GM19328 (cell line): ENCODE data around the gene MYRFL.
A peak's percentile ranks its signal among the peaks of the same experiment; 100 is the strongest.
"Not testable (repeated sequence)": the region's sequence is repeated elsewhere in the genome, so short reads cannot be mapped to it uniquely, and the experiment has no call there.

Experiments
- ATAC-seq: cut with Tn5 transposase; IDR thresholded peaks from one replicate; pipeline ENCODE4 v1.9.1; 2021; ENCODE audit warnings: mild to moderate bottlenecking, moderate library complexity; ENCODE audit not compliant: unreplicated experiment

Gene MYRFL

DNA sequence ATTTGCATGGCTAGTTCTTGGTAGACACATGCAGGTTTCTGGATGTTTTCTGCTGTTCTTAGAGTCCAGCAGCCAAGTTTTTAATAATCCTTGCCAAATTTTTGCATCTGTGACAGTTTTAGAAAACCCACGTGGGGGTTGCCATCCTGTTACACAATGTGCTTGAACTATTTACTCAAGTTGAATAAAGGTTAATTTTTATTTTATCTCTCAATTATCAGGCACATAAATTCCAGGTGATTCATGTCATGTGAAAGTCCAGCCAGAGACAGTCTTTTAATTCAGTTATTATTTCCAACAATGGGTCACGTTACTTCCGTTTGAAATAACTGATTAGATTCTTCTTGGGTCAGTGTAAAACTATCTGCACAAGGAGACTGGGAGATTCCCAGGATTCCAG lies 15.7 kb downstream of the MYRFL start:
- no peak for ATAC-seq

DNA sequence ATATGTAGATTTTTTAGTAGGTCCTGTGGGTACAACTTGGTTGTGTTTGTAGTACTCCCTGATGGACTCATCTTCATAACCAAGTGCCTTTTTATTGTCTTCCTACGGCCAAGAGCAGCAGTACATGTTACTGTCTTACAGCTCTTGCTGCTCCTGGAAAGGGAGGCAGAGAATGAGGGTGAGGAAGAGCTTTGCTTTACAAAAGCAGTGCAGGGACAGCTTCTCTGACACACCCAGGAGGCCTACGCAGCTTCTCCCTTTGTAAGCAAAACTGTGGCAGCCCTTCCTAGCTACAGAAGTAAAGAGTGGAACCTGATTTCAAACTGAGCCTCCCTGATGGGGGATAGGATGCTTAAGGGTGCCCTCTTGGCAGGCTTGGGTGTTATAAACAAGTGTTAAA lies 18.6 kb downstream of the MYRFL start:
- ATAC-seq: no peak

DNA sequence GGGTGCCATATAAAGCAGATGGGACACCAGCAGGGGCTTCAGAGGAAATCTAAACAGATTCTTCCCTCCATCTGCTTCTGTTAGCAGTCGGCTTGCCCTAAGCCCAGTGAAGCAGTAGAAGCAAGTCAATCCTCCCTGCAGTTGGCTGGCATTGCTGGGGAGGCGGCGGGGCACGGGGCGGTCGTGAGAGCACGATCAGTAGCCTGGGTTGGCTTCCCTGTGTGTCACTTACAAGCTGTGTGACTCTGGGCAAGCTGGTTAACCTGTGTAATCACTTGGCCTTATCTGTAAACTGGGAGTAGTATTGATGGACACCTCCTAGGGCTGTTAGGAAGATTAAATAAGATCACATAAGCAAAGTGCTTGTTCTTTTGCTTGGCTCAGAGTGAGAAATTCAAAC lies 19.4 kb downstream of the MYRFL start:
- ATAC-seq: no peak

DNA sequence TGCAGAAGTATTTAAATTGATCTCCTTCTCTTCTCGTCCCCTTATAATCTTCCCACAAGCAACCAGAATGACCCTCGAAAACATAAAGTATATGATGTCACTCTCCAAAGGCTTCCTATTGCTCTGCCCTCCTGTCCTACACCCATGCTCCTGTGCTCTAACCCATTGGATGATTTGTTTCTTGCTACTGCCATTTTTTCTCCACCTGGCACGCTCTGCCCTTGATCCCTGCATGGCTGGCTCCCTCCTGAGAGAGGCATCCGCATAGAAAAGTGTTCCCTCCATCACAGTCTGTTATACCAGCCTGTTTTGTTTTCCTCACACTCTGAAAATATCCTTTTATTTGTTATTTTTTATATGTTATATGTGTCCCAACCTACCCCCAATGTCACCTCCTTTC lies 19.8 kb downstream of the MYRFL start:
- ATAC-seq: no peak

DNA sequence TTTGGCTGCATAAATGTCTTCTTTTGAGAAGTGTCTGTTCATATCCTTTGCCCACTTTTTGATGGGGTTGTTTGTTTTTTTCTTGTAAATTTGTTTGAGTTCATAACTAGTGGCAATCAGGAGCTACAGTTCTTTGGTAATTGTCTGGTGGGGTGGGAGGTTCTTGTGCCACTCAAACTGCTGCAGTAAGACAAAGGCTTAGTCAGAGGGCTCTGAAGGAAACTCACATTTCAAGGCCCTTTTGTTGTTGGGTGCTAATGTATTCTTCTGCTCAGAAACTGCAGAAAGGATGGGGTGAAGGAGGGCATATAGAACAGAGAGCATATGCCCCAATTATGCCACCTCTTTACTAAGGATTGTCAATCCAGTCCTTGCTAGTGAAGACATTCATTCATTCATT lies 21.9 kb downstream of the MYRFL start:
- ATAC-seq: no peak

DNA sequence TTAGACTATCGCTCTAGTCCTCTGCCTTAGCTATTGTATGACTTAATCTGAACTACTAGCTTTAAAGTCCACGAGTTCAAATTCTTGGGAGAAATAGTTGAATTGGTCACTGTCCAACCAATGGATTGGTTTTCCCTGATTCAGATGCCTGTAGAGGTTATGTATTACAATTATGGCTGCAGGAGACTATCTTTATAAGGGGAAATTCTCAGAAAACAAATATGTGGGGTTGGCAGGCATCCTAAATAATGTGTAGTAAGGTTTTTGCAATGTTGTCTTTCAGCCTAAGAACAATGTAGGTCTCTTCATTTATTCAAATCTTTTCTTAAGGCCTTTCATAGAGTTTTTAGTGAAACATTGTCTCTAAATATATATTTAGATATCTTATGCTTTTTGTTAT lies 26.9 kb downstream of the MYRFL start:
- no peak for ATAC-seq

DNA sequence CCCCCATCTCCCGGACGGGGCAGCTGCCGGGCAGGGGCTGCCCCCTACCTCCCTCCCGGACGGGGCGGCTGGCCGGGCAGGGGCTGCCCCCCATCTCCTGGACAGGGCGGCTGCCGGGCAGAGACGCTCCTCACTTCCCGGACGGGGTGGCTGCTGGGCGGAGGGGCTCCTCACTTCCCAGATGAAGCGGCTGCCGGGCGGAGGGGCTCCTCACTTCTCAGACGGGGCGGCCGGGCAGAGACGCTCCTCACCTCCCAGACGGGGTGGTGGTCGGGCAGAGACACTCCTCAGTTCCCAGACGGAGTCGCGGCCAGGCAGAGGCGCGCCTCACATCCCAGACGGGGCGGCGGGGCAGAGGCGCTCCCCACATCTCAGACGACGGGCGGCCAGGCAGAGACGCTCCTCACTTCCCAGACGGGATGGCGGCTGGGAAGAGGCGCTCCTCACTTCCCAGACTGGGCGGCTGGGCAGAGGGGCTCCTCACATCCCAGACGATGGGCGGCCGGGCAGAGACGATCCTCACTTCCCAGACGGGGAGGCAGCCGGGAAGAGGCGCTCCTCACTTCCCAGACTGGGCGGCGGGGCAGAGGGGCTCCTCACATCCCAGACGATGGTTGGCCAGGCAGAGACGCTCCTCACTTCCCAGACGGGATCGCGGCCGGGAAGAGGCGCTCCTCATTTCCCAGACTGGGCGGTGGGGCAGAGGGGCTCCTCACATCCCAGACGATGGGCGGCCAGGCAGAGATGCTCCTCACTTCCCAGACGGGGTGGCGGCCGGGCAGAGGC lies 28.3 kb downstream of the MYRFL start:
- not testable (repeated sequence) for ATAC-seq

DNA sequence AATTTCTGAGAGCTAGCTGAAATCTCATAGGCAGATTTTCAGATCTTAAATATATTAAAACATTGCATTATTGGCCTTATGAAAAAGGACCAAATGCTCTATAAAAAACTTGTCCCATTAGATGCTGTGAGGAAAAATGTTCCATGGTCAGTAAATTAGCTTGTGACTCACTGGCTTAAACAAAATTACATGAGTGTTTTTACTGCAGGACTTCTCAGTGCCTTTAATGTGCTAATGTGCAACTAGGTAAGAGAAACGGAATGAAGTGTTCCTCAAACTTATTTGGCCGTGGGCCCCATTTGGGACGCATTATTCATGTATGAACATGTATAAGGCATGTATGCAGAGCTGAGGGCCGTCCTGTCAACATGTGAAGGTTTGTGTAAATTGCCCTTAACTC lies 41.7 kb downstream of the MYRFL start:
- ATAC-seq: no peak

DNA sequence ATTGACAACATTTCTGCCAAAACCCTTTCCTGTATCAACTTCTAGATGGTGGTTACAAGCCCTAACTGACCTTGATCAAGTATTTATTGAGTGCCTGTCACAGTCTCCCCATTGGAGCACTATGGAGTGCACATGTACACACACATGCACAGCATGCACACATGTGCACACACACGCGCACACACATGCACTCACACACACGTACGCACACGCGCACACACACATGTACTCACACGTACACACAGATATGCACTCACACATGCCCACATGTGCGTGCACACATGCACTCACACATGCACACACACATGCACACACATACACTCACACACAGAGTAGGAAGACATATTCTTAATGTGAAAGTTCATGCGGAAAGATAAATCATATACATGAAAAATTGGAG lies 43.7 kb downstream of the MYRFL start:
- ATAC-seq: no peak

DNA sequence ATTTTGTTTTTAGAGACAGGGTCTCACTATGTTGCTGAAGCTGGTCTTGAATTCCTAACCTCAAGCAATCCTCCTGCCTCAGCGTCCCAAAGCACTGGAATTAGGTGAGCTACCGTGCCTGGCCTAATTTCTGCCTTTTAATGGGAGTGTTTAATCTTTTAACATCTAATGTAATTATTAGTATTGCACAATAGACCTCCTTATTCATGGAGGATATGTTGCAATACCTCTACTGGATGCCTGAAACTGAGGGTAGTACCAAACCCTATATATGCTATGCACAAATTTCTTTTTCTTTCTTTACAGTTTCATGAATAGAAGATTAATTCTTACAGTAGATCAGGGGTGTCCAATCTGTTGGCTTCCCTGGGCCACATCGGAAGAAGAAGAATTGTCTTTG lies 47.8 kb downstream of the MYRFL start:
- ATAC-seq: no peak

DNA sequence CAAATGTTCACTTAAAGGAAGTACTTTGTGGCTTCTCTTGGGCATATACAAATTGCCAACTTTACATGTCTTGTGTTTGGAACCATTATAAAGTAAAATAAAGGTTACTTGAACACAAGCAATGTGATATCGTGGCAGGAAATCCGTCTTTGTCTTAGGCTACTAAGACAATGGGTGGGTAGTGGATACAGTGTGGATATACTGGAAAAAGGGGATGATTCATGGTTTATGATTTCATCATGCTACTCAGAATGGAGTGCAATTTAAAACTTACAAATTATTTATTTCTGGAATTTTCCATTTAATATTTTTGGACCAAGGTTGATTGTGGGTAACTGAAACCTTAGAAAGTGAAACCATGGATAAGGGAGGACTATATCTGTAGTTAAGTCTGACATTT lies 48.4 kb downstream of the MYRFL start:
- no peak for ATAC-seq

DNA sequence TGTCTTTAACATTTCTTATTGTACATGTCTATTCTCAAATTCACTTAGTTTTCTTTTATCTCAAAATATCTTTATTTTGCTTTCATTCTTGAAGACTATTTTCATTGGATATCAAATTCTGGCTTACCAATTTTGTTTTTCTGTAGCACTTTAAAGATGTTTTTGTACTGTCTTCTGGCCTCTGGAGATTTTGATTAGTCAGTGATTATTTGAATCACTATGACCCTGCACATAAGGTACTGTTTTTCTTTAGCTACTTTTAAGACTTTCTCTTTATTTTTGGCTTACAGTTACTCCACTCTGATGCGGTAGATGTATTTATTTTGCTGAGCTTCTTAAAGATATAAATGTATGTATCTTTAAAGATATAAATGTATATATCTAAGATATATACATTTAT lies 49.6 kb downstream of the MYRFL start:
- ATAC-seq: no peak

DNA sequence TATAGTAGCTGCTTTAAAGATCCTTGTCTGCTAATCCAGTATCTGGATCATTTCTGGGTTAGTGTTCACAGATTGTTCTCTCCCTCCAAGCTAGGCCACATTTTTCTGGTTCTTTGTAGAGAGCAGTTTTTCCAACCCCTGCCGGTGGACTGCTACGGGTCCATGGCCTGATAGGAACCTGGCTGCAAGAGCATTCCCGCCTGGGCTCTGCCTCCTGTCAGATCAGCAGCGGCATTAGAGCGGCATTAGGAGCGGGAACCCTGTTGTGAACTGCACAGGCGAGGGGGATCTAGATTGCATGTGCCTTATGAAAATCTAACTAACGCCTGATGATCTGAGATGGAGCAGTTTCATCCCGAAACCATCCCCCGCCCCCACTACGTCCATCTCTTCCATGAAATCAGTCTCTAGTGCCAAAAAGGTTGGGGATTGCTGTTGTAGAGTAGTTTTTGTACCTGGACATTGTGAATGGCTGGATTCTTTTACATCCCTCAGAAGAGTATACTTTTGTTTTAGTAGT lies 50.4 kb downstream of the MYRFL start:
- no peak for ATAC-seq

DNA sequence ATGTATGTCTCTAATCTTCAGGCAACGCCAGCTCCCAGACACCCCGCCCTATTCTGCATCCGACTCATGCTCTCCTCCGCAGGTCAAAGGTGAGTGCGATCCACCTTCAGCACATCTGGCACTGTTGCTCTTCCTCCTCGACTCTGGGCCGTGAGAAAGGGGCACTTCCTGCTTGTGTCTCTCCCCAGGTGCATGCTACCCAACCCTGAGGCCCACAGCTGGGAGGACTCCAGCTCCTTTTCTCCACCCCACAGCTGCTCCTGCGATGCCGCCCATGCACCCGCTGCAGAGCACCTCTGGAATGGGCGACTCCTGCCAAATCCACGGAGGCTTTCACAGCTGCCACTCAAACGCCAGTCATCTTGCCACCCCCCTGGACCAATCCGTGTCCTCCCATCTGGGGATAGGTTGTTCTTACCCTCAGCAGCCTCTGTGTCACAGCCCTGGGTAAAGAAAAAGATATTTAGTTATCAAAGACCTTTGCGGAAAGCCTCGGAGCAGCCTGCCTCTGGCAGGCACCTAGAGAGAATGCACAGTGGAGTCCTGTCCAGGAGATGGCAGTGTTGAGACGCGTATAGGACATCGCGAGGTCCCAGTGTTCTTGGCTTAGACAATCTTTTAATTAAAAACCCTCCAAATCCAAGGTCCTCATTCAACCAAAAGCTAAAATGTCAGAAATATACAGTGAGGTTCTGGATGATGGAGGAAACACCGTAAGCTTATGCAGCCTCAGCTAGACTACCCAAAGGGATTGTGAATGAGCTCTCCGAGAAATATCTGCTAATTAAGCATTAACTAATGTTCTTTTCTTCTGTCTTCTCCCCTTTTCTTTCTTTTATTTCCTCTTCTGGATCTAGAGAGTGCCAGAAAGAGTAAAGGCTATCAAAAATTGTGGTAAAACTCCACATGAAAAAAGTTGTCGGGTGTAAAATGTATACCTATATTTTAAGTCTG lies 54.3 kb downstream of the MYRFL start:
- ATAC-seq: peak; percentile 94

DNA sequence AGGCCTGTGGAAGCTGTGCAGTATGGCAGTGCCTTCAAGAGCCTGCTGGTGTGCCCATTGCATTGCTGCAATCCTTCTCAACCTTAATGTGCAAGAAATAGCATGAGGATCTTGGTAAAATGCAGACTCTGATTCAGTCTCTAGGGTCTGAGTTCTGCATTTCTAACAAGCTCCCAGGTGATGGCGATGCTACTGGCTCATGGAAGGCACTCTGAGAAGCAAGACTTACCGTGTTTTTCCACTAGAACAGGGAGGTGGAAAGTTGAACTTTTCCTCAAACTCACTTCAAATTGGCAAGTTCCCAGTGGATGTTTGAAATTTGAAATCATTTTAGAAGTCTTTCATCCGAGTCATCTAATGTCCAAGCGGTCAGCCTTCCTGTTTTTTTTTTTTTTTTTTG lies 55.5 kb downstream of the MYRFL start:
- ATAC-seq: no peak

DNA sequence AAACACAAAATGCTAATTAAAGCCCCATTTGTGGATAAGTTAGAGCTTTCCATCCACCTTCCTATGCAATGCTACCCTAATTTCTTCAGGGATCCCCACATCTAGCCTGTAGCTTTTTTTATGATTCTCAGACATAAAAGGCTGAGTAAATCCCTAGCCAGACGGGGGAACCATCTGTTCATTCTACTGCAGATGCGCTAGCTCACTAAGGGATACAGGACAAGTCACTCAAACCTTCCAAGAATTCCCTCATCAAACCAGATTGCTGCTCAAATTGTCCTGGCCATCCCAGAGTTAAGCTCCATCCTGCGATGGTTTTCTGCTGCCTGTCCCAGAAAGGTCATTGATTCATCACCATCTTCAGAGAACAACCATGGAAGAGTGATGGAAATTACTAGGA lies 56.7 kb downstream of the MYRFL start:
- ATAC-seq: no peak

DNA sequence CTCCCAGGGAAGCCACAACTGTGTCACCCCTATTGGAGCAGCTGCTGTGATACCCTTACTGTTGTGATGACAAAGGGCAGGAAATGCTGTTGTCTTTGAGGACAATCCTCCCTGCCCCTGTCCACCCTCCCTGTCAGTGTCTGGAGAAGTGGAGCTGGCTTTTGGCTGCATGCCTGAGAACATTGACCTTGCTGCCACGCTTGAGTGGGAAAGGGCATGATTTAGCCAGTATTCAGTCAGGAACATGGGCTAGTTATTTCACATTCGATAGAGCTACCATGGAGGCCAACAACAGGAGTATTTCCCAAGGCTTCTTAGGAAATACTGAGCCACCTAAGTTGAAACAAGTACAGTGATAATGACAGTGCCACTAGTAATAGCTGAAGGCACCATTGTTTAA lies 59.4 kb downstream of the MYRFL start:
- no peak for ATAC-seq

DNA sequence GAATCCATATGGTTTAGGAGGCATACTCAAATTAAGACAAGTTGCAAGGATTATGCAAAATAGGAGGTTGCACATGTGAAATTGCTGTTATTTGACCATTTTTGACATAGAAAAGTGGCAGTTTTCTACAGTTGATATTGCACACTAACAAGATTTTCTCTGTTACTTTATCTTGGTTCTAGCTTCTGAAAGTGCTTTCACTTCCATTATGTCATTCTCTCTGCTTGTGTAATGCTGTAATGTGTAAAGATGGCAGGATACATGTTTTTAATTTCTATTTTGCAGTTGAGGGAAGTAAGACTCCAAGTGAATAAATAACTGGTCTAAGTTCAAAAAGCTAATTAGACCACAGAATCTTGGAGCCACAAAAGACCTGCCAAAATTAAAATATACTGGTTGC lies 60.6 kb downstream of the MYRFL start:
- no peak for ATAC-seq

DNA sequence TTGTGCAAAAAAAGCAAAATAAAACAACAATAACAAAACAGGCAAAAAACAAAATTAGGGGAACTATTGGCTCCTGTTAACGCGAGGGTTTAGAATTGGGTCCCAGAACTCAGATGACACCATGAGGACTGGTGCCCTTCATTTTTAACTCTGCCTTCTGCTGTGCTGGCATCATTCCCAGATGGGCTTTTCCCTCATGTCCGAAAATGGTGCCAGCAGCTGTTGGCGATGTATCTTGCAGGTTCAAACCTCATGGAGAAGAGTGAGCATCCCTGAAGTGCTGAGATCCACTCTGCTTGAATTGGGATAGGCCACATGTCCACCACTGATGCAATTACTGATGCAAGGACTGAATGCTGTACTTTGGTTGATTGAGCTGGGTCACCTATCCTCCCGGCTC lies 61.1 kb downstream of the MYRFL start:
- no peak for ATAC-seq

DNA sequence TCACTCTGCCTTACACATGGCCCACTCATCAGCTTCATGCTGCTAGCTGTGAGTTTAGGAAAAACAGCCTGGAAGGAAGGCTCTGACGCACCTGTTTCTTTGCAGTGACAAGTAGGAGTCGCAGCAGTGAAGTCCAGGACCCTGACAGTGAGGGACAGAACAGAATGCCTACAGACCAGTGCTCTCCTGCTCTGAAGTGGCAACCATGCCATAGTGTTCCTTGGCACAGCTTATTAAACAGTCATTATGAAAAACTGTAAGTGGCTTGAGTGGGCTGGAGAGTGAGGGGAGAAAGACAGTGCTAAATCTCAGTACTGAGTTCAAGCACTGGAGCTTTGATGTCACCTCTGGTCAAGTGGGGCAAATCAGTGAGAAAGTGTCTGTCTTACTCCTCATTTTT lies 61.7 kb downstream of the MYRFL start:
- no peak for ATAC-seq

DNA sequence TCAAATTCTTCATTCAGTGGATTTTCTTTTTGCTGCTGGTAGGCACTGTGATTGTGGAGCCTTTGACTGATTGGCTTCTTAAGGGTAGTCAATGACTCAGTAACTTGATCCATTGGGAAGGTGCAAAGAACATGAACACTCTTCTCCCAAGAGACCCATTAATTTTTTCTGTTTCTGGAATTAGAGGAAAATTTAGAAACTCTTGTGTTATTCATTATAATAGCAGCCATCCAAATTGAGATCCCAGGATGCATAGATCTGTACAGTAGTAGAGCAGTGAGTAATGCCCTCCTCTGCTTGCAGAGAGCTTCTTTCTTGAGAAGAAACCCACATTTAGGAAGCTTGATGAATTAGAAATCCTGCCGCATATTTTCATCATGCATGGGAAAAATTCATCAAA lies 63.9 kb downstream of the MYRFL start:
- no peak for ATAC-seq

DNA sequence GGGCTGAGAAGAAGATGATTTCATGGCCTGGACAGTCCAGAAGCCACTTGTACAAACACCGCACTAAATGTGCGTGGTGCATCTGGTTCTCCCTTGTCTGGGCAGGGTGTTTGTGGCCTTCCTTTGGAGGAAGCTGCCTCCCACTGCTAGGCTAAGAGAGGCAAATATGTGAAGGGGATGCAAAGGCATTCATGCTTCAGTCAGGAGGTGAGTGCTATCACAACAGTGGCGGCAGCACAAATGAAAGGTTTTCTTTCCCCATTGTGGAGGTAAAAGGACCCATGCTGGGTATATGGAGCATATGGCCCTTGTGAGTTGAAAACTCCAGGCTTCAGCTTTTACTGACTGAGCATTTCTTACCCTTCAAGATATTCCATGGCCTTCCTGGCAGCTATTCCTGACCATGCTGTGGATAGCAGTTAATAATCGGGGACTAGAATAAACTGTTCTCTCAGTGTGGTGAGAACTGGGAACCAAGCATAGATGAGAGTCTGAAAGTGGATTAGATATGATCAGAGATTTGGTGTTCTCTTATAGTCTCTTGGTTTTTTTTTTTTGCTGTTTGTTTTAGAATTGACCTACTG lies 69.9 kb downstream of the MYRFL start:
- no peak for ATAC-seq
